DLD1 (cell line): ENCODE data around the gene MAB21L3.

ENCODE experiments used
- in situ Hi-C: cut with HindIII; loops from 2 replicates; pipeline ENCODE4 v1.10.0; 2017; ENCODE audit warnings: low sequenced_read_pairs

Gene MAB21L3

DNA sequence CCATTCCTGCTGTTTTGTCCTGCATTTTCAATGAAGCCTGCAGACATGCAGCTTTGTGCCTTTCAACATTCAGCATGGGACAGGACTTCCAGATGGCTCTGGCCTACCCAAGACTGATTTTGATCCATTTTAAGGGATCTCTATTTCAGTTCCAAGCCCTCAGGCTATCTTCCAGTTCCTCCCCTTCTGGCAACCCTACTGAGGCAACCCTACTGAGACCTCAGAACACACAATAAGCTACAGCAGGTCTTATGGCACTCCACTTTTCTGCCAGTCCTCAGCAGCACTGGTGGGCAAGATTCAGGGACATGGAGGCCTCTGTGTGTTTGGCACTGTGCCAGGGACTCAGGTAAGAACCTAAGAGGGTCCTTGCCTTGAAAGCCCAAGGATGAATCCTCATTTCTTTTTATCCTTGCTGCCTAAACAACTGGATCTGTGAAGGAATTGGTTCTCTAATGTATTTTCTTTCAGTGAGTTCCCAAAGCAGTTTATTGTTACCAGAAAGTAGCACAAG is 50.7 kb downstream of the MAB21L3 start:
- in situ Hi-C loops: no loop called here

- in situ Hi-C loops: no loop called here
Observed at GRCh38 chr1:116163533-116163932, 52.3 kb downstream of the MAB21L3 start.

DNA sequence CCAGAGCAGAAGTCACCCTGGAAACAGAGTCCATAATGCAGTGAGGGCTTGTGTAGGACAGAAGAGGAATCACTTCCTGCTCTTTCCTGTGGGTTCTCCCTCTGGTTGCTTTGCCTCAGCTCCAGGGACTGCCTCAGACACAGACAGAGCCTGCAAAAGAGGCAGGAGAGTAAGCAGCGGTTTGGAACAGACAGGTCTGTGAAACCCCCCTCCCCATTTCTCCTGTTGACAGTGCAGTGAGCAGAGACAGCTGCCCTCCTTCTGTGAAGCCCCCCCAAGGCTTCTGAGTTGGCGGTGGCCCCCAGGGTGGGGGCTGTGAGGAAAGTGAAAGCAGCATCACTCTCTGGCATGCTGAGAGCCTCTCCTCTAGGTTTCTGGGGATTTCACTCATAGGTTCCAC is 53.0 kb downstream of the MAB21L3 start:
- in situ Hi-C loops: no loop called here

DNA sequence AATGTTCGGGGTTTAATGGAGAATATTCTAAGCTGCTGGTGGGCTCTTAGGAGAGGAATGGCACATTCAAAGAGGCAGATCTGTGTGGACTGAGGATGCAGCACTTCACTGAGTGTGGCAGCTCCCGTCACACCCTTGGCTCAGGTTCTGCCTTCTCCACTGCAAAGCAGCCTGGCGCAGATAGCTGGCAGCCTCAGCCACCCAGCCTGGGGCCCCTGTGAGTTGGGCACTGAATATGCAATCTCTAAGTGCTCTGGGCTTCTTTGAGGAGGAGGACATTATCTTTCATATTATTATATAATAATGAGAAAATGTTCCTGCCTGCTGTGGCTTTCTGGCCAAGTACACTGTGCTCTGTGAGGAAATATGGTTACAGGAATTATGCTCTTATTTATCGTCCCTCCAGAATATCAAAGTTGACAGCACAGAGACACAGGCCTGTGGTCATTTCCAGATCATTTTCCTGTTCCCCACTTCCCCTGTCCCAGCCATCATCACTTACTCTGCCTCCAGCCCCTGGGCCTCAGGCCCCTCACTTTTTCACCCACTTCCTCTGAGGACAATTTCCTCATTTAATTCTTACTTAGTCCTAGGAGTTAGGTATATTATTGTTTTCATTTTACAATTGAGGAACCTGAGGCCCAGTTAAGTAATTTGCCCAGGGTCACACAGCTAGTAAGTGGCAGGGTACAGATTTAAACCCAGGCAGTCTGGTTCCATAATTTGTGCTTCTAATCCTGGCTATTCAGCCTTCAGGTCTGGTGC is 53.6 kb downstream of the MAB21L3 start:
- in situ Hi-C loops: no loop called here

- in situ Hi-C loops: no loop called here
Observed at GRCh38 chr1:116165572-116165971, 54.4 kb downstream of the MAB21L3 start.

DNA sequence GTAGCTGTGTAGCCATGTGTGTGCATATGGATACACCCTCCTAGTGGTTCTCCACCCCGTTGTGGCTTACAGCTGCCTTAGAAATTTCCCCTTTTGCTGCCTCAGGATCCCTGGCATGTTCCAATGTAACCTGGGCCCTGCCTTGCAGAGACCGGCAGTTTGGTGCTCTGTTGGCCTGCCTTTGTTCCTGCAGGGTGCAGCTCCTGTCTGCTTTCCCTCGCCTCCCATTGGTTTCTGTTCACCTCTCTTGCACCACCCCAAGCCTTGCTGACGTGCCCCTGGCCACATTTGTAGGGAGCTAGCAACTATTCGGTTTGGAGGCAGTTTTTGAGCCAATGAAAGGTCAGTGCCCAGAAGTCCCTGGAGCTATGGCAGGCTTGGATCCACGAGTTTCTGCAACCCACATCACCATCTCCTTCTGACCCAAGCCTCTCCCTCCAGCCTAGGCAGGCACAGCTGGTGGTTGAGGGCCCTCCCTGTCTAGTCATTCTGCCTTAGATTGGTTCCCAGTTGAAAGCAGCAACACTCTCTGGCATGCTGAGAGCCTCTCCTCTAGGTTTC is 54.9 kb downstream of the MAB21L3 start:
- in situ Hi-C loops: no loop called here

- in situ Hi-C loops: no loop called here
Observed at GRCh38 chr1:116166655-116167054, 55.5 kb downstream of the MAB21L3 start.

DNA sequence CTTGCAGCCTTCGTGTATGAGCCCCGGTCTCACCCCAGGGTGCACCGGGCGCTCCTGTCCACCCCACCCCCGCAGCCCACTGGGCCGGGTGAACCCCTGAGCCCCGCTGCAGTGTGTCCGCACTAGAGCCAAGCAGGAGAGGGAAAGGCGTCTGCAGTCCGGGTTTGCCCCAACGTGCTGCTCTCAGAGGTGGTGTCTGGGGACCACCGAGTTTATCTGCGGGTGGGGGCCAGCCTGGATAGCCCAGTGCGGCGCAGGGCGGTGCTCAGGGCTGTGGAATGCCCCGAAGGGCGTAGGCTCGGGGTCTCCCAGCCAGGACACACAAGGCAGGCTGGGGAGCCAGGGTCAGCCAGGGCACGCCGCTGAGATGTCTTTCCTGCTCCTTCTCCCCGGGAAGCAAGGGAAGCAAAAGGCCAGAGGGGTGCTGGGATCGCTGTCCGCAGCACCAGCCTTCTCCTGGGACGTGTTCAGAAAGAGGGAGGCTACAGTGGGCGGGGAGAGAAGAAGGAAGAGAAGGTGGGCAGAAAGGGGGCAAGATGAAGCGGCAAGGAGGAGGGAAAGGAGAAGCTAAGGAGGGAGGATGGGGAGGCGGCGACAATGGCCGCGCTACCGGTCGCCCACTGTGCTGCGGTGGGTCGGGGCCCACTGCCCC is 56.6 kb downstream of the MAB21L3 start:
- in situ Hi-C loops: no loop called here

DNA sequence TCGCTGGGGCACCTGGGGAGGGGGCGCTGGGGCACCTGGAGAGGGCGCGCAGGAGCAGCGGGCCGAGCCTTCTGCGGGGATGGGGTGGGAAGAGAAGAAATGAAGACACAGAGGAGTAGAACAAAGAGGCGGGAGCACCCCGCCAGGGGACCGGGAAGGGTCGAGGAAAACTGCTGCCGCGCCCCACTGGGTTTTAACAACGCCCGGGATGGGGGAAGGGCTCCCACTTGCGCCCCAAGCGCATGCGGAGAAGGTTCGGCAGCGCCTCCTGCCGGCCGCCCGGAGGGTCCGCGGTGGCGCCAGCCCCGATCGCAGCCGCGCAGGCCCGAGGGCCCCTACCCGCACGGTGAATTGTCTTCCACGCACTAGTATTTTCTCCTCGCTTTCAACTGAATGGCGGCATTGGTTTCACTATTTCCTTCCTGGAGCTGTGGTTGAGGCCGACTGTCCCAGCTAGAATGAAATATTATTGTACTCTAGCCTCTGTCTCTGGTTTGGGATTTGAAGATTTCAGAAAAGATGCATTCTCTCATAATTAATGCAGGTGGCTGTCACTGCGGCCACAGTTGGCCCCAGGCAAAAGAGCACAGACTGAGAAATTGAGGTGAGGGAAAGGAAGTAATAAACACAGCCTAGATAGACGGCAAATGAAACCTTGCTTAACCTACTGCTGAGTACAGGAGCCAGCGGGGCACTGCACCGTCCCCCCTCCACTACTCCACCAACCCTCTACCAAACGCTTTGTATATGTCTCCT is 57.3 kb downstream of the MAB21L3 start:
- in situ Hi-C loops: no loop called here

GRCh38 chr1:116169898-116170297 is 58.7 kb downstream of the MAB21L3 start:
- in situ Hi-C loops: no loop called here

- in situ Hi-C loops: no loop called here
Observed at GRCh38 chr1:116170721-116171589, 59.8 kb downstream of the MAB21L3 start.

- in situ Hi-C loops: no loop called here
Observed at GRCh38 chr1:116172666-116173065, 61.5 kb downstream of the MAB21L3 start.

DNA sequence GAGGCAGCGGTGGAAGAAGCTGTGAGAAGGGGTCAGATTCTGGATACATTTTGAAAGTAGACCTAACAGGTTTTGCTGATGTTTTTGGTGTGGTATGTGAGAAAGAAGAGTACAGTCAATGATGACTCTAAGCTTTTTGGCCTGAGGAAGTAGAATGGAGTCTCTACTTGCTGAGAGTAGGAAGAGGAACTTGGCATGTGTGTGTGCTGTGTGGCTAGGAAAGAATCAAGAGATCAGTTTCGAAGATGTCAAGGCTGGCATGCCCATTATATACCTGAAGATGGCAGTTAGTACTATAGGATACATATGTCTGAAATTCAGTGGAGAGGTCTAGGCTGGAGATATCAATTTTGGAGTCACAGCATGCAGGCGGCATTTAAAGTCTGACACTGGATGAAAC is 64.4 kb downstream of the MAB21L3 start:
- in situ Hi-C loops: no loop called here

DNA sequence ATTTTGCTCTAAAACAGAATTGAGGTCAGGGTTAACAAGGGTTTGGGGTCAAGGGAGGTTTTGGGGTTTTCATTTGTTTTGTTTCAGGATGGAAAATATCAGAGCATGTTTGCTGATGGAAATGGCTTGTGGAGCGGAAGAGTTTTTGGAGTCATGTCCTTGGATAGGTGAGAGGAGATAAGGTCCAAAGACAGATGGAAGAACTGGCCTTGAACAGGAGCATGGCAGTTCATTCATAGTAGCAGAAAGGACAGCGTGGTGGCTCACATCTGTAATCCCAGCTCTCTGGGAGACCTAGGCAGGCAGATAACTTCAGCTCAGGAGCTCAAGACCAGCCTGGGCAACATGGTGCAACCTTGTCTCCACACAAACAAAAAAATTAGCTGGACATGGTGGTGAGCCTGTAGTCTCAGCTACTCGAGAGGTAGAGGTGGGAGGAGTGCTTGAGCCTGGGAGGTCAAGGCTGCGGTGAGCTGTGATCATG is 65.1 kb downstream of the MAB21L3 start:
- in situ Hi-C loops: no loop called here

DNA sequence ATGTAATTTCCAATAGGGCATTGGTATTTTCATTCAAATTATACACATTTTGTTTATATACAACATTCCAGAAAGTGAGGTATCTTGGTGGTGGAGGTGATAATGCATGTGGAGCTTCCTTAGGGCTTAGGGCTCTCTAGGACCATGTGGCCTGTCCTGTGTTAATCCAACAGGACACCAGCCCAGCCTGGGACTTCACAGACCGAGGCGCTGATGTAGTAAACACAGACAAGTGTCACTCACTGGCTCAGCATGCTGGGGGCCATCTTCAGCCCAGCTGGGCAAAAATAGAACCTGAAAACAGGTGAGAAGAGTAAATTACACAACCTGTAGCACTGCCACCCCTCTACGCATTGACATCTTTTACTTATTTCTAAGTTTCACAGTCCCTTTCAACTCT is 66.7 kb downstream of the MAB21L3 start:
- in situ Hi-C loops: no loop called here

- in situ Hi-C loops: no loop called here
Observed at GRCh38 chr1:116178837-116179236, 67.6 kb downstream of the MAB21L3 start.

DNA sequence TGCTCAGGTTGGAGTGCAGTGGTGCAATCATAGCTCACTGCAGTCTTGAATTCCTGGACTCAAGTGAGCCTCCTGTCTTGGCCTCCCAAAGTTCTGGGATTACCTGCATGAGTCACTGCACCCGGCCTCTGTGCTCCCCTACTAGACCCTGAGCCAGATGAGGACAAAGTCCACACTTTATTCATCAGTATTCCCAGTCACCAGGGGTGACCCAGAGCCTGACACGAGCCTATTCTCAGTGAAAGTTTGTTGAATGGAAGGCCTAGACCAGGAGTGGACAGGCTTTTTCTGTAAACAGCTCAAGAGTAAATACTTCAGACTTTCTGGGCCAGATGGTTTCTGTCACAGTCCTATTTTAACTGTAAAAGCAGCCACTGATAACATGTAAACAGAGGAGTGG is 68.2 kb downstream of the MAB21L3 start:
- in situ Hi-C loops: no loop called here

DNA sequence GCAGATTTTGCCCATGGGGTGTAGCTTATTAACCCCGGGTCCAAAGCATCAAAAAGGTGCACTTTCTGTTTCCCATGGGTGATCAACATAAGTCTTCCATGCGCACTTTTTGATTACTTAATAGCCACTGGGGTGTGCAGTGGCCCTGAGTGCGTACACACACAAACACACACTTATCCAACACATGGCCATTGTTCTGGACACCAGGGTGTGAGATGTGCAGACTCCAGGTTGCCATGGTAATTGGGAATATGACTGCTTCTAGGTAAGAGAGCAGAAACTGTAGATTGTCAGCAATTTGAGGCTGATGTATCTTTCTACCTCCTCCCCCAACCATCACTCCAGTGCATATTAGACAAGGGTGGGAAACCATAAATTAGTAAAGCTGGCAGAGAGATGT is 68.8 kb downstream of the MAB21L3 start:
- in situ Hi-C loops: no loop called here

GRCh38 chr1:116182019-116182714 is 71.0 kb downstream of the MAB21L3 start:
- in situ Hi-C loops: no loop called here
